ENCODE data around the gene CTNNA1.

DNA sequence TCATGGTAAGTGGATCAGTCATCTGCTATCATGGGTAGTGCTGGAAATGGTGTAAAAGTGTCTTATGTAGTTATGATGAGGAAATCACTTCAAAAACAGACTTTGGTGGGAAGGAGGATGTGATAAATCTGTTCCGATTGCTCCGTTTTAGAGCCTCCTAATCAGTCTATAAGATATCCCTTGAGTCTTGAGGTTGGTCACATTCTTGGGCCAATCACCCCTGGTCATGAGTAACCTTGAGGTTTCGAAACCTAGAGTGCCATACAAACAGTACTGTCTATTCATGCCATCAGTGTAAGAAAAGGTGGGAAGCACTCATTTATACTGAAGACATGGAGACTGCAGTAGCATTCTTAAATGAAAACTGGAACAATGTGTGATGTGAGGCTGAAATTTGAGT, 76.1 kb downstream of the CTNNA1 start:
- TF ChIP-seq CTCF (IDR thresholded peaks at IDR 0.05) (no peak), POLR2A (IDR thresholded peaks at IDR 0.05) (no peak)

All from lower leg skin (tissue), 3 donors.